GM12878 (cell line): Measurements from ENCODE around the gene FLRT1. TPM values are rescaled to one million over a fixed set of nuclear protein-coding genes. Genes with fewer than 3 reads are reported as not detected.

Experiments
- ASH2L ChIP-seq: fragments of 300-600, 200-600 bp; sonication (generic); IDR thresholded peaks from 2 replicates; pipeline ENCODE4 v1.6.1; 2017; ENCODE audit warnings: low read depth, mild to moderate bottlenecking, borderline replicate concordance
- BMI1 ChIP-seq: fragments of 450-650 bp; IDR thresholded peaks from 2 replicates; pipeline ENCODE4 v1.6.1; 2016; ENCODE audit warnings: mild to moderate bottlenecking, moderate library complexity, borderline replicate concordance
- CTCF ChIP-seq, 3 experiments: IDR thresholded peaks in 2 of 3; conservative IDR thresholded peaks in 1 of 3; 2 replicates each; pipeline ENCODE4 v1.5.1; 2011; ENCODE audit warnings: low read depth in 3 of 3, low read length in 3 of 3, mild to moderate bottlenecking in 3 of 3, control low read depth in 2 of 3, moderate library complexity in 2 of 3, inconsistent platforms in 1 of 3, mixed read lengths in 1 of 3; ENCODE audit not compliant: control insufficient read depth in 2 of 3, insufficient read depth in 1 of 3; ENCODE audit errors: extremely low read depth in 1 of 3
- KDM1A ChIP-seq: fragments of 200-600 bp; sonication (generic); IDR thresholded peaks from 2 replicates; pipeline ENCODE4 v1.6.1; 2016; ENCODE audit warnings: borderline replicate concordance
- ZNF24 ChIP-seq: fragments of 450-650 bp; IDR thresholded peaks from 2 replicates; pipeline ENCODE4 v1.6.1; 2017; ENCODE audit warnings: antibody characterized with exemption, mild to moderate bottlenecking
- polyA plus RNA-seq, 11 experiments: library from polyadenylated mRNA; depleted of rRNA in 4 of 11; unstranded in 6 of 11; stranded (reverse) in 5 of 11; fragments of >200 nt; fragmentation: Nextera tagmentation in 4 of 11; fragmentation: Illumina TruSeq in 1 of 11; extraction: Ambion mirVana in 4 of 11; extraction: Trizol in 1 of 11; gene quantifications; 1 replicate in 1 of 11; 2 replicates in 10 of 11; pipeline versions ENCODE4 v1.2.1 to v1.2.3, GENCODE V29; 2011 to 2016; ENCODE audit warnings: inconsistent platforms in 2 of 11, missing spikeins in 2 of 11, low read depth in 1 of 11
- total RNA-seq, 4 experiments: library from RNA; depleted of rRNA in 3 of 4; stranded (reverse); fragments of >200 nt in 3 of 4; fragmentation: Illumina TruSeq in 1 of 4; extraction: Trizol in 1 of 4; gene quantifications; 2 replicates each; pipeline versions ENCODE4 v1.2.1 to v1.2.3, GENCODE V29; 2013 to 2021
- TF ChIP-seq, protein P1 (sequence below): fragments of 450-650 bp; IDR thresholded peaks from 2 replicates; pipeline ENCODE4 v1.6.1; 2018; ENCODE audit warnings: mild to moderate bottlenecking, low read depth, moderate library complexity; ENCODE audit not compliant: partially characterized antibody
- TF ChIP-seq, protein P2 (sequence below): IDR thresholded peaks from 2 replicates; pipeline ENCODE4 v1.6.1; 2011; ENCODE audit warnings: mild to moderate bottlenecking, low read depth, low read length, moderate library complexity; ENCODE audit not compliant: insufficient replicate concordance
- TF ChIP-seq, protein P3 (sequence below): fragments of 450-650 bp; IDR thresholded peaks from 2 replicates; pipeline ENCODE4 v1.6.1; 2016; ENCODE audit warnings: mild to moderate bottlenecking, moderate library complexity, borderline replicate concordance

FLRT1 gene
- total and polyA plus RNA-seq, 10 of the 15 experiments (the other 5 are each of a cell fraction or from before 2014, with no cell fraction given), result 0.10 to 0.12 TPM; not detected in 8

GRCh38 chr11:64040684-64041322 lies 5.1 kb downstream of the FLRT1 start (continued):
- TF ChIP-seq, protein P1, sequence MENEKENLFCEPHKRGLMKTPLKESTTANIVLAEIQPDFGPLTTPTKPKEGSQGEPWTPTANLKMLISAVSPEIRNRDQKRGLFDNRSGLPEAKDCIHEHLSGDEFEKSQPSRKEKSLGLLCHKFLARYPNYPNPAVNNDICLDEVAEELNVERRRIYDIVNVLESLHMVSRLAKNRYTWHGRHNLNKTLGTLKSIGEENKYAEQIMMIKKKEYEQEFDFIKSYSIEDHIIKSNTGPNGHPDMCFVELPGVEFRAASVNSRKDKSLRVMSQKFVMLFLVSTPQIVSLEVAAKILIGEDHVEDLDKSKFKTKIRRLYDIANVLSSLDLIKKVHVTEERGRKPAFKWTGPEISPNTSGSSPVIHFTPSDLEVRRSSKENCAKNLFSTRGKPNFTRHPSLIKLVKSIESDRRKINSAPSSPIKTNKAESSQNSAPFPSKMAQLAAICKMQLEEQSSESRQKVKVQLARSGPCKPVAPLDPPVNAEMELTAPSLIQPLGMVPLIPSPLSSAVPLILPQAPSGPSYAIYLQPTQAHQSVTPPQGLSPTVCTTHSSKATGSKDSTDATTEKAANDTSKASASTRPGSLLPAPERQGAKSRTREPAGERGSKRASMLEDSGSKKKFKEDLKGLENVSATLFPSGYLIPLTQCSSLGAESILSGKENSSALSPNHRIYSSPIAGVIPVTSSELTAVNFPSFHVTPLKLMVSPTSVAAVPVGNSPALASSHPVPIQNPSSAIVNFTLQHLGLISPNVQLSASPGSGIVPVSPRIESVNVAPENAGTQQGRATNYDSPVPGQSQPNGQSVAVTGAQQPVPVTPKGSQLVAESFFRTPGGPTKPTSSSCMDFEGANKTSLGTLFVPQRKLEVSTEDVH, result no peak
- TF ChIP-seq KDM1A (no peak), BMI1 (no peak), ASH2L (no peak), CTCF (IDR thresholded peaks at IDR 0.05 in 2 of 3, conservative IDR thresholded peaks at IDR 0.05 in 1 of 3; ENCODE audit: control insufficient read depth in 2 of 3, extremely low read depth in 1 of 3, insufficient read depth in 1 of 3, low read depth in 3 of 3, low read length in 3 of 3) (peak; percentile 19 to 31 (median 23); a peak in 2 of 6 replicates), ZNF24 (no peak)
- TF ChIP-seq, protein P2, sequence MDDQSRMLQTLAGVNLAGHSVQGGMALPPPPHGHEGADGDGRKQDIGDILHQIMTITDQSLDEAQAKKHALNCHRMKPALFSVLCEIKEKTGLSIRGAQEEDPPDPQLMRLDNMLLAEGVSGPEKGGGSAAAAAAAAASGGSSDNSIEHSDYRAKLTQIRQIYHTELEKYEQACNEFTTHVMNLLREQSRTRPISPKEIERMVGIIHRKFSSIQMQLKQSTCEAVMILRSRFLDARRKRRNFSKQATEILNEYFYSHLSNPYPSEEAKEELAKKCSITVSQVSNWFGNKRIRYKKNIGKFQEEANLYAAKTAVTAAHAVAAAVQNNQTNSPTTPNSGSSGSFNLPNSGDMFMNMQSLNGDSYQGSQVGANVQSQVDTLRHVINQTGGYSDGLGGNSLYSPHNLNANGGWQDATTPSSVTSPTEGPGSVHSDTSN, result no peak
- TF ChIP-seq, protein P3, sequence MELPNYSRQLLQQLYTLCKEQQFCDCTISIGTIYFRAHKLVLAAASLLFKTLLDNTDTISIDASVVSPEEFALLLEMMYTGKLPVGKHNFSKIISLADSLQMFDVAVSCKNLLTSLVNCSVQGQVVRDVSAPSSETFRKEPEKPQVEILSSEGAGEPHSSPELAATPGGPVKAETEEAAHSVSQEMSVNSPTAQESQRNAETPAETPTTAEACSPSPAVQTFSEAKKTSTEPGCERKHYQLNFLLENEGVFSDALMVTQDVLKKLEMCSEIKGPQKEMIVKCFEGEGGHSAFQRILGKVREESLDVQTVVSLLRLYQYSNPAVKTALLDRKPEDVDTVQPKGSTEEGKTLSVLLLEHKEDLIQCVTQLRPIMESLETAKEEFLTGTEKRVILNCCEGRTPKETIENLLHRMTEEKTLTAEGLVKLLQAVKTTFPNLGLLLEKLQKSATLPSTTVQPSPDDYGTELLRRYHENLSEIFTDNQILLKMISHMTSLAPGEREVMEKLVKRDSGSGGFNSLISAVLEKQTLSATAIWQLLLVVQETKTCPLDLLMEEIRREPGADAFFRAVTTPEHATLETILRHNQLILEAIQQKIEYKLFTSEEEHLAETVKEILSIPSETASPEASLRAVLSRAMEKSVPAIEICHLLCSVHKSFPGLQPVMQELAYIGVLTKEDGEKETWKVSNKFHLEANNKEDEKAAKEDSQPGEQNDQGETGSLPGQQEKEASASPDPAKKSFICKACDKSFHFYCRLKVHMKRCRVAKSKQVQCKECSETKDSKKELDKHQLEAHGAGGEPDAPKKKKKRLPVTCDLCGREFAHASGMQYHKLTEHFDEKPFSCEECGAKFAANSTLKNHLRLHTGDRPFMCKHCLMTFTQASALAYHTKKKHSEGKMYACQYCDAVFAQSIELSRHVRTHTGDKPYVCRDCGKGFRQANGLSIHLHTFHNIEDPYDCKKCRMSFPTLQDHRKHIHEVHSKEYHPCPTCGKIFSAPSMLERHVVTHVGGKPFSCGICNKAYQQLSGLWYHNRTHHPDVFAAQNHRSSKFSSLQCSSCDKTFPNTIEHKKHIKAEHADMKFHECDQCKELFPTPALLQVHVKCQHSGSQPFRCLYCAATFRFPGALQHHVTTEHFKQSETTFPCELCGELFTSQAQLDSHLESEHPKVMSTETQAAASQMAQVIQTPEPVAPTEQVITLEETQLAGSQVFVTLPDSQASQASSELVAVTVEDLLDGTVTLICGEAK, result no peak
- TF ChIP-seq, all 136 proteins: peak for 2
